COLO668 (cell line): ENCODE results near the gene RNF223.
"Not testable (repeated sequence)": the region's sequence is repeated elsewhere in the genome, so short reads cannot be mapped to it uniquely, and the experiment has no call there.

Experiments
- DNase-seq: peaks from one replicate; lab custom pipeline; 2025; ENCODE audit not compliant: unreplicated experiment; lab: John Stamatoyannopoulos, UW

The RNF223 gene

GRCh38 chr1:1088029-1088800 is 14.1 kb upstream of the RNF223 start:
- no peak for DNase-seq

DNA sequence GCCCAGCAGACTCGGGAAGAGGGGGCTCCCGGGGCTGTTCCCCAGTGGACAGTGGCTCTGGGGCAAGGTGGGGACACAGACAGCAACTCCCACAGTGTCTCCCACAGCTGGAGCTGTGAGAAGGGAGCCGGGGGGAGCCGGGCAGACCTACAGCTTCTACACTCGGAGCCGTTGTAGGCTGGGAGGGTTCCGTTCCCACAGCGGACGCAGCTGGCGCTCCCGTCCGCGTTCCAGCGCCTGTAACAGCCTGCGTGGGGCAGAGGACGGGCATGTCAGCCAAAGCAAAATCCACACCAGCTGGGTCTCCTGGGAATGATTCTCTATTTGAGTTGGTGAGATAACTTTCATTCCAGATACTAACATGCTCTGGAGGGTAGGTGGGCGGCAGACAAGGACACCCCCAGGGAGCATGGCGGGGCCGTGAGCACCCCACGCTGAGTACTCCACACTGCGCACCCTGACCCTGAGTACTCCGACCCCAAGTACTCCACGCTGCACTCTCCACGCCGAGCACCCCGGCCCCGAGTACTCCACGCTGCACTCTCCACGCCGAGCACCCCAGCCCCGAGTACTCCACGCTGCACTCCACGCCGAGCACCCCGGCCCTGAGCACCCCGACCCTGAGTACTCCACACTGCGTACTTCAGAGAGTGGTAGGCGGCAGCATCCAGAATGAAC is 13.4 kb upstream of the RNF223 start:
- no peak for DNase-seq

DNA sequence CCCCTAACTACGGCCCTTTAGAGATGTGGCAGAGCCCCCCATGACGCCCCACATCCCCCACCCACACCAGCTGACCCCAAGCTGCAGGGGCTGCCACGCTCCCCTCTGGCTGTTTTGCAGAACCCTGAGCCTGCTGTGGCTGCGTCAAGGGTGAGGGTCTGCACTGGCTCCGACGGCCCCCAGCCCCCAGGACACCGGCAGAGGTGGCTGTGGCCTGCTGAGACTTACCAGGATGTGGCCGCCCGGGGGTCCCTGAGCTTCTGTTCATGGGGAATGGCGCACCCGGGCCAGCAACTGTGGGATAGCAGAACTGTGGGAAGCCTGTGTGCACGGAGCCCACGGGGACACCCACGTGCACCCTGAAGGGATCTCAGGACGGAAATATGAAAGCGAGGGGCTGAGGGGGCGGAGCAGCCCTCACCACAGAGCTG is 12.8 kb upstream of the RNF223 start:
- DNase-seq: no peak

- no peak for DNase-seq
These were observed 12.1 kb upstream of the RNF223 start for GRCh38 chr1:1085911-1086841.

- DNase-seq: no peak
These were observed 11.2 kb upstream of the RNF223 start for GRCh38 chr1:1085171-1085841.

DNA sequence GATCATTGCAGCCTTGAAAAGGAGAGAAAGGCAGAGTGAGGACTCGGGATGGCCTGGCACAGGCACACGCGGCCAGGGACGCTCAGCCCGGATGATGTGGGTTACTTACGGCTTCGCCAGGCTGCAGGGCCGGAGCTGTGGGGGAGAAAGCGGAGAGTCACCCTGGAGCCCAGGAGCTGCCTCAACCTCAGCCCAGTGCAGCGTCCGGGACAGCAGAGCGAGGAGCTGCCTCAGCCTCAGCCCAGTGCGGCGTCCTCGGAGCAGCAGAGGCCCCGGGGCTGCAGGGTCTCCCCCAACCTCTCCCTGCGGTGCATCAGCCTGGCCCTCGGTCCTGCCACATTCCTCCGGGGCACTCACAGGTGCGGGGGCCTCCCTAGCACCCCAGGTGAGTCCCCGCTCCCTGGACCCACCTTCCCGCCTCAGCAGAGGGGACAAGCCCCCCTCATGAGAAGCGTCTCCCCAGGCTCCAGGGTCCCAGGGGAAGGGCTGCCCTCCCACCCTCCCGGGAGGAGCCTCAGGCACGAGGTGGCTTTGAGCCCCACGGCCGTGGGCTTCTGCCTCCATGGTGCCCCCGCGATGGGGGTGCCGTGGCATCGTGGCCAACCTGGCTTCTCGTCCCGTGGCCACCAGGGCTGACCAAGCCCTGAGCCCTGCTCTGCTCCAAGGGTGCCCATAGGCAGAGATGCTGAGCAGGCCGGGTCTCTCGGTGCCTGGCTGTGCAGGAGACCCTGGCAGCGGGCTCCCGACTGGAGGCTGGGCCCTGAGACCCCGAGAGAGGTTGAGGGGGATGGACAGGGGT is 10.5 kb upstream of the RNF223 start:
- no peak for DNase-seq

DNA sequence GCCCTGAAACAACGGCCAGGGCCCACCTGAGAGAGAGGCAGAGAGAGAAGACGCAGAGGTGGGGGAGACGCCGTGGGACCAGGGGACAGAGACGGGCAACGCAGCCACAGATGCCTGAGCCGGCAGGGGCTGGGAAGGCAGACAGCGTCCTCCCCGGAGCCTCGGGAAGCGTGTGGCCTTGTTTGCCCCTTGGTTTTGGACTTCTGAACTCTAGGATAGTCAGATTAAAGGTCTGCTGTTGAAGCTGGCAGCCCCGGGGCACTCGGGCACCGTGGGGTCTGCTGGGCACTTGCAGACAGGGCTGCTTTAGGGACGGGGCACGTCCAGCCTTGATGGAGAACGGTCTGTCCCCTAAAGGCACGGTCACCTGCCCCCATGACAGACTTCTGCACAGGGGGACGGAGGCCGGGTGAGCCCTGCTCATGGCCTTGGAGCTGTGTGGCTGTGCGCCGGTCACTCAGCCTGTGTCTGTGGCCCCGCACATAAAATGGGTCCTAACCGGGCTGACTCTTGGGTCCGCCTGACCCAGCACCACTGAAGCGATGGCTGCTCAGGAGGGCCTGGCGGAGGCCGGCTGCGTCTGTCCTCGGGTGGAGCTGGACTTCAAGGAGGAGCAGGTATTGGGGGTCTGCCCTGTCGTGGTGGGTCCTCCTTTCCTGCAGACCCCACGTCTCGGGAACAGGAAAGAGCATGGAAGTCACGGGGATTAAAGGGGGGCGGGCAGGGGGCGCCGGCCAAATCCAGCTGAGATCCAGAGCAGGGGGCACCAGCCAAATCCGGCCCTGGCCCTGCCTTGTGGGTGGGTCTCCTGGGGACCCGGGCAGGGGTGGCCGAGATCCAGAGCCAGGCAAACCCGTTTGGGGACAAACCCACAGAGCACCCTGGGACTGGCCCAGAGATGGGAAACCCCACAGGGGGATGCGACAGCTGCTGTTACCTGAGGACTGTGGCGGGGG is 9.6 kb upstream of the RNF223 start:
- no peak for DNase-seq

DNA sequence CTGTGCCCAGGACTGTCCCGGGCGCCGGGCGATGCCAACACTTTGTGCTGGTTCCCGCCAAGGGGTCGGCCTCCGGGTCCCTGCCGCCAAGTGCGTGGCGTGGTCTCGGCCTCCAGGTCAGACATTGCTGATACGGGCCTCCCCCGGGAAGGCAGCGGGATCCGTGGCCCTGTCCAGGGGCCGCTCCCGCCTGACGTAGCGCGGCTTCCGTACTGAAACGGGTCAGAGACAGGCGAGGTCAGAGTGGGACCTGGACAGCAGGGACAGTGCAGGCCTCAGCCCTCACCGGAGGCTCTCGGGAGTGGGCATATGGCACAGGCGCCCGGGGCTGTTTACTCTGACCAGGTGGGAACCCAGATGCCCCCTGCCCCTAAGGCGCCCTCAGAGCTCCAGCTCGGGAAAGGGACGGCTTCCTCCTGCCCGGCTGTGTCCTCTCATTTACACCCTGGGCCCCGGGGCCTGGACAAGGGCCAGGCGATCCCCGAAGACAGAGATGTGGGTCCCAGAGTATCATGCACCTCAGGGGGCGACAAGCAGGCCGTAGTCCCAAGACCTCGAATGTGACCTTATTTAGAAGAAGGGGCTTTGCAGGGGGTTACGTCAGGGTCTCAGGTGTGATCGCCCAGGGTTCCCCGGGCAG is 8.8 kb upstream of the RNF223 start:
- DNase-seq: no peak

- DNase-seq: no peak
These were observed 8.2 kb upstream of the RNF223 start for GRCh38 chr1:1082239-1082775.

DNA sequence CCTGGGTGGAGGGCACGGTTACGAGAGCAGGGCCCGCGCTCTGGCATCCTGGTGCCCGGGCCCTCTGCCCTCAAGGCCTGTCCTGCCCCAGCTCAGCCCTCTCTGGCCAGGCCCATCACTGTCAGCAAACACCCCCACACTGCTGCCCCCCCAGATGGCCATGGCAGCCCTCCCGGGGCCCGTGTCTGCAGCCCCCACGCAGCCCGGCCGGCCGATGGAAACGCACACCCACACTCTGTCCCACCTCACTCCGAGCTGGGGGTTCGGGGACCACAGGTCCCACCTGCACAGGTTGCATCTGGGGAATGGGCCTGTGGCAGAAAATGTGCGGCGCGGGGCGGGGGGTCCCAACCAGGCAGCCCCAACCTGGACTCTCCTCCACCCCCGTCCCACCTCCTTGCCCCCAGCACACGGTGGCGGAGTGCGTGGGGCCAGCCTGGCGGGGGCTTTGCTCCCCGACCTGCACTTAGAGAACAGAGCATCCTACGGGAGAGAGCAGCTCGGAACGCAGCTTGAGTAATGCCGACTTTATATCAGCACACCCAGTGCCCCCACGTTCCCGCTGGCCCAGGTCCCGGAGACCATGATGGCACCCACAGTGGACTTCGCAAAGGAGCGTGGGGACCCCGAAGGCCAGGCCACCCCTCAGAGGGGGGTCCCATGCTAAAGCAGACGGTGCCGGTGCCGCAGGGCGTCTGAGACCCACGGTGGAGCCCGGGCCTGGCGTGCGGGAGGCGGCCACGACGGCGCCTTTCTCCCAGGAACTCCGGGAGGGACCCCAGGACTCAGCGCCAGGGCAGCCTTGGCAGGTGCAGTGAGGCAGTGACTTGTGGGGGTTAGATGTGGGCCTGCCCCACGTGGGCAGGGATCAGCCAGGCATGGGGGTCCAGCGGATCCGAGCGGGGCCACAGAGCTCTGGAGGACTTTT is 7.5 kb upstream of the RNF223 start:
- no peak for DNase-seq

DNA sequence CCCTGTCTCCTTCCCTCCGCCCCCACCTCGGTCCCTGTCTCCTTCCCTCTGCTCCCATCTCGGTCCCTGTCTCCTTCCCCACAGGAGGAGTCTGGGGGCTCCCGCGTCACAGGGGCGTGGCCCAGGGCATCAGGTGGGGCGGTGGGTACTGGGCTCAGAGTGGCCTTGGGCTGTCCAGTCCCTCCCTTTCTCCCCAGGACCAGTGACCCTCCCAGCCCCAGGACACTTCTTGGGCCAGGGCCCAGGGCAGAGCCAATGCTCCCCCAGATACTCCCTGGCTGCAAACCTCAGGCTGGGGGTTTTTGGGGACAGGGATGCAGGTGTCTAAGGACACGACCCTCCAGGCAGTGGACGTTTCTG is 6.8 kb upstream of the RNF223 start:
- no peak for DNase-seq

GRCh38 chr1:1080122-1080757 is 6.1 kb upstream of the RNF223 start:
- peak; percentile 77 for DNase-seq

DNA sequence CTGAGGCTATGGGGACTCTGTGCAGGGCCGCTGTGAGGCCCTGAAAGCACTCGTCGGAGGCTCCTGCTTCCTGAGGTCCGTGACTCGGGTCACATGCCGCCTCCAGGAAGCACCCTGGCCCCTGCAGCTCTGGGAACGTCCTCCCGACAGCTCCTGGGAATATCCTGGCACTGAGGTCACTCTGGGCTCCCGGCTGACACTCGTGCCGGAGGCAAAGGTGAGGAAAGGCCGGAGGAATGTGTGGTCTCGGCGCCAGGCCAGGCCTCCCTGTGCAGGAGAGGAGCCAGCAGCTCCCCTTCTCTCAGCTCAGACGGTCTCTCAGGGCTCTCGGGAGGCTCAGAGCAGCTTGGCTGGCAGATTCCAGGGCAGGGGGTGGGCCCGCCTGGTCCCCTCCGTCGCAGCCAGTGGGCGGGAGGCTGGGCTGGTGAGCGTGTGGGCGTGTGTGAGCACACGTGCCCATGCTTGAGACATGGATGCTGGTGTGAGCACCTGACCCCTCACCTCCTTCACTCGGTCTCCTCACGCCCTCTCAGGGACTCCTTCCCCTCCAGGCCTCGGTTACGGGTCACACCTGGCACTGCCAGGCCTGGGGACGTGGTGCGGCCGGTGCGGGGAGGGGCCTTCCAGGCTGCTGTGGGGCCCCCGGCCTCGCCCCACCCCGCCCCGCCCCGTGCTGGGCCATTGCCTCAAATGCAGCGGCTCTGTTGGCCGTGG is 5.5 kb upstream of the RNF223 start:
- DNase-seq: peak; percentile 82

GRCh38 chr1:1077396-1077795 is 3.3 kb upstream of the RNF223 start:
- not testable (repeated sequence) for DNase-seq

DNA sequence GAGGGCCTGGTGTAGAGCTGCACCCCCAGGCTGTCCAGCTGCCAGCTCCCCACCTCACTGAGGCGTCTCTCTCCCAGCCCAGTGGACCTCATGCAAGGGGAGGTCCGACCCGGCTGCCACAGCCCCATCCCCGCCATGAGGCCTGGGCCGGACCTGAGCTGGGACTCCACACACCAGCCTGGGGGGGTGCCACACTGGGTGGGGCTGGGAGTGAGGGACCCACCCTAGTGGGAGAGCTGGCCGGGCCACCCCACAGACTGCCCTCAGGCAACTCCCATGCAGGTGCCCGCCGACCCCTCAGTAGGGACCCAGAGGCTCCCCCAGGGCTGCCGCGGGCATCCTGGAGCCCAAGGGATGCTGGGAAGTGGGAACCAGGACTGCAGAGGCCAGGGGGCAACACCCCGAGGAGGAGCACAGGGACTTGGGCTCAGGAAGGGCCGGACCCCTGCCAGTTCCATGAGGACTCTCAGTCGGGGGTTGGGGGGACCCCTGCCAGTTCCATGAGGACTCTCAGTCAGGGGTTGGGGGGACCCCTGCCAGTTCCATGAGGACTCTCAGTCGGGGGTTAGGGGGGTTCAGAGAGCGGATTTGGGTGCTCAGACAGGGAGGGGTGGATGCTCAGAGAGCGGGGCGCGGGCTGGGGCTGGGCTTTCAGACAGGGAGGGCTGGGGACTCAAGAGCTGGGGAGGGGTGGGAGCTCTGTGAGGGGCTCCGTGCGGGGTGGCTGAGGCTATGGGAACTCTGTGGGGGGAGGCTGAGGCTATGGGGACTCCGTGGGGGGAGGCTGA is 1.2 kb upstream of the RNF223 start:
- DNase-seq: no peak
